Ureter (tissue), 1 donor: ENCODE measurements around the gene IQCK. TPM values are rescaled to one million over a fixed set of nuclear protein-coding genes. Genes with fewer than 3 reads are reported as not detected.
"Not testable (repeated sequence)": the region's sequence is repeated elsewhere in the genome, so short reads cannot be mapped to it uniquely, and the experiment has no call there.

Experiments
- DNase-seq: peaks from one replicate; pipeline ENCODE4 v3.0.0-alpha.2; 2020; ENCODE audit warnings: low spot score
- total RNA-seq: library from RNA; stranded (reverse); gene quantifications from one replicate; pipeline ENCODE4 v1.2.4, GENCODE V29; 2023
- donor health status: DM: yes; HTN: yes; CAD: no.

Gene IQCK
- total RNA-seq, 1 donor from 2014 or later: 33.2 TPM

- no peak for DNase-seq
Measured at GRCh38 chr16:19757762-19758595, 39.9 kb downstream of the IQCK start.

GRCh38 chr16:19760356-19761060 lies 42.4 kb downstream of the IQCK start:
- no peak for DNase-seq

- DNase-seq: peak; percentile 50
Measured at GRCh38 chr16:19765860-19766553, 47.9 kb downstream of the IQCK start.

- no peak for DNase-seq
Measured at GRCh38 chr16:19766554-19766884, 48.4 kb downstream of the IQCK start.

GRCh38 chr16:19766988-19767387 lies 48.9 kb downstream of the IQCK start:
- DNase-seq: no peak

- no peak for DNase-seq
Measured at GRCh38 chr16:19767497-19767896, 49.4 kb downstream of the IQCK start.

GRCh38 chr16:19769239-19769638 lies 51.2 kb downstream of the IQCK start:
- DNase-seq: no peak

GRCh38 chr16:19771040-19771439 lies 53.0 kb downstream of the IQCK start:
- DNase-seq: no peak

GRCh38 chr16:19771796-19772195 lies 53.7 kb downstream of the IQCK start:
- no peak for DNase-seq

GRCh38 chr16:19774024-19774423 lies 56.0 kb downstream of the IQCK start:
- peak; percentile 9 for DNase-seq

GRCh38 chr16:19776147-19776546 lies 58.1 kb downstream of the IQCK start:
- DNase-seq: no peak

- DNase-seq: no peak
Measured at GRCh38 chr16:19776565-19776964, 58.5 kb downstream of the IQCK start.

GRCh38 chr16:19780321-19780720 lies 62.2 kb downstream of the IQCK start:
- DNase-seq: no peak

GRCh38 chr16:19781226-19781625 lies 63.2 kb downstream of the IQCK start:
- DNase-seq: no peak

GRCh38 chr16:19783363-19784182 lies 65.5 kb downstream of the IQCK start:
- DNase-seq: no peak

GRCh38 chr16:19784183-19784736 lies 66.2 kb downstream of the IQCK start:
- DNase-seq: no peak

GRCh38 chr16:19785081-19785480 lies 67.0 kb downstream of the IQCK start:
- no peak for DNase-seq

- no peak for DNase-seq
Measured at GRCh38 chr16:19785512-19786130, 67.5 kb downstream of the IQCK start.

GRCh38 chr16:19801369-19801768 lies 83.3 kb downstream of the IQCK start:
- not testable (repeated sequence) for DNase-seq

- not testable (repeated sequence) for DNase-seq
Measured at GRCh38 chr16:19801824-19802223, 83.8 kb downstream of the IQCK start.

- DNase-seq: no peak
Measured at GRCh38 chr16:19802612-19803011, 84.5 kb downstream of the IQCK start.
